ENCODE measurements around the gene SLC44A2.
"Not testable (repeated sequence)": the region's sequence is repeated elsewhere in the genome, so short reads cannot be mapped to it uniquely, and the experiment has no call there.

SLC44A2 gene

DNA sequence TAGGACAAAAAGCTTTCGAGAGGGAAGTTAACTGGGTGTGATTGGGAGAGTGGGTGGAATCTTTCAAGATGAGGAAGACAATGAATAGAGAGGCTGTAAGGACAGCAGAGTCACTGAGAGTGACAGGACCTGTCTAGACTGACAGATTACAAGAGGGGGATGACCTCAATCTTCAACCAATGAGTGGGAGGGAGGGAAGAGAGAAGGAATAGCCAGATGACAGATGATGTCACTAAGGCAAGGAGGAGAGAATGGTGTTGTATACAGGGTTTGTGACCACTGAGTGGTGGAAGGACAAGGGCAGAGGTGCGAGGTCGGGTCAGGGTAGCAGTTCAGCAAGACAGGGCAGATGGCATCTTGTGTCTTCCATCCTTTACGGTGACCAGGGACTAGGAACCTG is 23.0 kb downstream of the SLC44A2 start:
- no peak for DNase-seq (ENCODE audit: low read depth in 1 of 2, low spot score in 1 of 2)

GRCh38 chr19:10651851-10652250 is 26.5 kb downstream of the SLC44A2 start:
- no peak for DNase-seq (ENCODE audit: low read depth in 1 of 2, low spot score in 1 of 2)

GRCh38 chr19:10653482-10653731 is 28.1 kb downstream of the SLC44A2 start:
- DNase-seq (ENCODE audit: low read depth in 1 of 2, low spot score in 1 of 2), result no peak

GRCh38 chr19:10653732-10654609 is 28.6 kb downstream of the SLC44A2 start, which contains the start of gene ILF3:
Gene ILF3 (plus strand): TSS chr19:10654346. CDS start chr19:10670606, 16,260 bp downstream.
- peak; percentile 99 for DNase-seq (ENCODE audit: low read depth in 1 of 2, low spot score in 1 of 2)

- peak in 1 of 2 donors; percentile 51 for DNase-seq (ENCODE audit: low read depth in 1 of 2, low spot score in 1 of 2)
Measured at GRCh38 chr19:10654610-10655456, 29.5 kb downstream of the SLC44A2 start.

DNA sequence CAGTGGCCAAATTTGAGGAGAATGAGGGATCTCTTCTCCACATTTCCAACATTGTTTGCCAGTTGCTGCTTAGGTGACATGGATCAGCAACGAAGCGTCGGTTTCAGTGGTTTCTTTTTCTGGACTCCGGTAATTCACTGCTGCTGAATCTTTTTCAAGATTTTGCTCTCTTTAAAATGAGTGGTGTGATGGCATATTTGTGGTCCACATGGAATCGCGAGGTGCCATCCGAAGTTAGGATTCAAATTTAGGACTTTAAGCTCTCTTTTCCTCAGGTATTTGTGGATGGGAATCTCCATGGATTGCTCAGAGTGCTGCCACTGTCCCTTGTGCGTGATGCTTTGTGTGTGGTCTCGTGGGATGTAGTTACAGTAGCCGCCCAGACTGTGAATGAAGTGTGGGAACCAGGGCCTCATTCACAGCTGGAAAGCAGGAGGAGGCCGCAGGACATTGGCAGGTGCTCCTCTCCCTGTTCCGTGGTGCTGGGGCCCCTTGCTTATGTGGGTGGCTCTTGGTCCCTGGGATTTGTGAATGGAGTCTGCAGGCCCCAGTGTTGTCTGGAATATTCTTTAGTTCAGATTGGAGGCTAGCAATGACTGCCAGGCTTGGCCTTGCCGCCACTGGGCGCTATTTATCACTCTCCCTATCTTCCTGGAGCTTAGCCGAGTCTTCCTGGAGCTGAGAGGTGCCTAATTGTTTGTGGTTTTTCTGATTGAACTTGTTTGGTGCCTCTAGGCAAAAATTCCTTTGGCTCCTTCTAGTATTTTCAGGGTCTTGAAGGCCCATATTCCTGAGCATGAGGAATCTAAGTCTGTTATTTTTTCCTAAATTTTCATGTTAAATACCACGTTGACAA is 30.3 kb downstream of the SLC44A2 start:
- no peak for DNase-seq (ENCODE audit: low read depth in 1 of 2, low spot score in 1 of 2)

DNA sequence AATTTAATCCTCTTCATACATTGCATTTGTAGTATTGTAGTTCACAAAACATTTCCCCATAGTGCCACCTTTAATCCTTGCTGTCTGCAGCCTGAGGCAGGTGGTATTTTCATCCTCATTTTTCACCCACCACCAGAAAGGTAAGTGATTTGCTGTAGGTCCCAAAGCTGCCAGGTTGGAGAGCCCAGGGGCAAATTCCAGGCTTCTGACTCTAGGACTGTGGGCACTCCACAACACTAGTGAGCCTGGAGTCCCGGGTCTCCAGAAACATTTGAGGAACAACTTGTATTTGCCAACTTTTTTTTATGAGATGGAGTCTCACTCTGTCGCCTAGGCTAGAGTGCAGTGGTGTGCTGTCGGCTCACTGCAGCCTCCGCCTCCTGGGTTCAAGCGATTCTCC is 35.0 kb downstream of the SLC44A2 start:
- DNase-seq (ENCODE audit: low read depth in 1 of 2, low spot score in 1 of 2), result no peak

- no peak for DNase-seq (ENCODE audit: low read depth in 1 of 2, low spot score in 1 of 2)
Measured at GRCh38 chr19:10661946-10662345, 36.6 kb downstream of the SLC44A2 start.

DNA sequence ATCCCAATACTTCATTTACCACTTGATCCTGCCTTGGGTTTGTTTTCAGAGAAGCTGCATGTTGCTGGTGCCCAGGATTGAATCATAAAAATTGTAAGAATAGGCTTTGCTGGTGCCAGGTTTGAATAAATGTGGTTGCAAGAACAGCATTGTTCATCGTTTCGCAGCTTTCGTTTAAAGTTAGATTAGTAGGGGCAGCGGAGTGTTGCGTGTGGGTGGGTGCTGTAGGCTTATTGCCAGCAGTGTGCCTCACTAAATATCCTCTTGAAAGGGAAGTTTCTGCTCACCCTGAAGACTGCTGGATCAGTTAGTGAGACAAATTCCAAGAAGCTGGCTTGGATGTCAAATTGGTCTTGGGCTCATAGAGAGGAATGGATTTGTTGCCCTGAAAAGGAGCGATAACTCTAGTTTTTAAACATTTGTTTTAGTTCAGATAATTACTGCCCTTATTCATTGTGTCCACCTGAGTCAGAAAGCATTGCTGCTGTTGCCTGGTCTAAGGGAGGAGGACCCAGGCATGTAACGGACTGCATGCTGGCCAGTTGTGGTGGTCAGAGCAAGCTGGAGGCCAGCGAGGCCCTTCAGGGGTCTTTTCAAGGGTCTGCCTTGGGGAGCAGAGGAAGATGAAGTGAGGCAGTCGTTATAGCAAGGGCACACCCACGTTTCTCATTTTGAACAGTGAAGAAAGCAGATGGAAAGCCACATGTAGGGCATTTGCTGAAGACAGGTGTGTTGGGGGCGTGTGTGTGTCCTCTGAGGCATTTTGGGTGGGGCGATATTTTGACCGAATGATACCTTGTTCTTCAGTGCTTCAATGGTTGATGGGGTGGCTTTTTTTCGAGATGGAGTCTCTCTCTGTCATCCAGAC is 37.3 kb downstream of the SLC44A2 start:
- DNase-seq (ENCODE audit: low read depth in 1 of 2, low spot score in 1 of 2), result no peak

DNA sequence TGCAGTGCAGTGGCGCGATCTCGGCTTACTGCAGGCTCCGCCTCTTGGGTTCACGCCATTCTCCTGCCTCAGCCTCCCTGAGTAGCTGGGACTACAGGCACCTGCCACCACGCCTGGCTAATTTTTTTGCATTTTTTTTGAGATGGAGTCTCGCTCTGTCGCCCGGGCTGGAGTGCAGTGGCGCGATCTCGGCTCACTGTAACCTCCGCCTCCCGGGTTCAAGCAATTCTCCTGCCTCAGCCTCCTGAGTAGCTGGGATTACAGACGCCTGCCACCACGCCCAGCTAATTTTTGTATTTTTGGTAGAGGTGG is 37.9 kb downstream of the SLC44A2 start:
- DNase-seq (ENCODE audit: low read depth in 1 of 2, low spot score in 1 of 2), result not testable (repeated sequence)

- no peak for DNase-seq (ENCODE audit: low read depth in 1 of 2, low spot score in 1 of 2)
Measured at GRCh38 chr19:10667867-10668266, 42.5 kb downstream of the SLC44A2 start.

GRCh38 chr19:10669246-10669645 is 43.9 kb downstream of the SLC44A2 start:
- no peak for DNase-seq (ENCODE audit: low read depth in 1 of 2, low spot score in 1 of 2)

GRCh38 chr19:10670182-10670581 is 44.8 kb downstream of the SLC44A2 start:
- DNase-seq (ENCODE audit: low read depth in 1 of 2, low spot score in 1 of 2), result no peak

DNA sequence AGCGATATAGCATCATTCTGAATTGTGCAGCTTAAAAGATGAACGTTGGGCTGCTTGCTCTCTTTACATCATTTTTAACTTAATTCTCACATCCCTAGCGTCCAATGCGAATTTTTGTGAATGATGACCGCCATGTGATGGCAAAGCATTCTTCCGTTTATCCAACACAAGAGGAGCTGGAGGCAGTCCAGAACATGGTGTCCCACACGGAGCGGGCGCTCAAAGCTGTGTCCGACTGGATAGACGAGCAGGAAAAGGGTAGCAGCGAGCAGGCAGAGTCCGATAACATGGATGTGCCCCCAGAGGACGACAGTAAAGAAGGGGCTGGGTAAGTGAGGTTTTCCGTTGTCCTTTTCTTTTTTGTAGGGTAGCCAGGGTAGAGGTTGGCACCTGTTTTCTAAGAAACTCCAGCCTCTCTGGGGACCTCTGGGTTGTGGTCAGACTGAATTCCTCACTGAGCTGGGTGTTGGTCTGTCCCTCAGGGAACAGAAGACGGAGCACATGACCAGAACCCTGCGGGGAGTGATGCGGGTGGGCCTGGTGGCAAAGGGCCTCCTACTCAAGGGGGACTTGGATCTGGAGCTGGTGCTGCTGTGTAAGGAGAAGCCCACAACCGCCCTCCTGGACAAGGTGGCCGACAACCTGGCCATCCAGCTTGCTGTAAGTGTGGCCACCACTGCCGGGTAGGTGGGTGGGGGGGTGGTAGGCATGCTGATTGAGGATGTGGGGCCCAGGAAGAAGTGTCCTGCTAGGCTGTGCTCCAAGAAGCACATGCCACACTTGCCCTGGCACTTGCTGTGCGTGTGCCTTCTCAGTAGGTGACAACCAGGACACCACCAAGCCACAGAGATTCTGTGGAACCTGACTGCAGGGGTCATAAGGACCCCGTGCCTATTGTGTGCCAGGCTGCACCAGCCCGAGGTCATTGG is 45.8 kb downstream of the SLC44A2 start:
- no peak for DNase-seq (ENCODE audit: low read depth in 1 of 2, low spot score in 1 of 2)

DNA sequence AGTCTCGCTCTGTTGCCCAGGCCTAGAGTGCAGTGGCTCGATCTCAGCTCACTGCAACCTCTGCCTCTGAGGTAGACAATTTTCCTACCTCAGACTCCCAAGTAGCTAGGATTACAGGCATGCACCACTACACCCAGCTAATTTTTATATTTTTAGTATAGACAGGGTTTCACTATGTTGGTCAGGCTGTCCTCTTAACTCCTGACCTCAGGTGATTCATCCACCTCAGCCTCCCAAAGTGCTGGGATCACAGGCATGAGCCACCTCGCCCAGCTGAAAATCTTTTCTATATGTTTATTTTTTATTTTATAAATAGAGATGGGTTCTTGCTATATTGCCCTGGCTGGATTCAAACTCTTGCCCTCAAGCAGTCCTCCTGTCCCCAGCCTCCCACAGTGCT is 46.6 kb downstream of the SLC44A2 start:
- DNase-seq (ENCODE audit: low read depth in 1 of 2, low spot score in 1 of 2), result not testable (repeated sequence)

DNA sequence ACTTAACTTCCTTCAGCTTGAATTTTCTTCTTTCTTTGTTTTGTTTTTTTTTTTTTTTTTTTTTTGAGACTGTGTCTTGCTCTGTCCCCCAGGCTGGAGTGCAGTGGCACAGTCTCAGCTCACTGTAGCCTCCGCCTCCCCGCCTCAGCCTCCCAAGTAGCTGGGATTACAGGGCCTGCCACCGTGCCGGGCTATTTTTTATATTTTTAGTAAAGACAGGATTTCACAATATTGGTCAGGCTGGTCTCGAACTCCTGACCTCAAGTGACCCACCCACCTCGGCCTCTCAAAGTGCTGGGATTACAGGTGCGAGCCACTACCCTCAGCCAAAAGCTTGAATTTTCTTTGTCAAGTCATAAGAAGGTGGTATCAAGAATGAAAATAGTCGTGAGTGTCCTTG is 49.9 kb downstream of the SLC44A2 start:
- DNase-seq (ENCODE audit: low read depth in 1 of 2, low spot score in 1 of 2), result not testable (repeated sequence)

GRCh38 chr19:10677751-10678150 is 52.4 kb downstream of the SLC44A2 start:
- no peak for DNase-seq (ENCODE audit: low read depth in 1 of 2, low spot score in 1 of 2)

DNA sequence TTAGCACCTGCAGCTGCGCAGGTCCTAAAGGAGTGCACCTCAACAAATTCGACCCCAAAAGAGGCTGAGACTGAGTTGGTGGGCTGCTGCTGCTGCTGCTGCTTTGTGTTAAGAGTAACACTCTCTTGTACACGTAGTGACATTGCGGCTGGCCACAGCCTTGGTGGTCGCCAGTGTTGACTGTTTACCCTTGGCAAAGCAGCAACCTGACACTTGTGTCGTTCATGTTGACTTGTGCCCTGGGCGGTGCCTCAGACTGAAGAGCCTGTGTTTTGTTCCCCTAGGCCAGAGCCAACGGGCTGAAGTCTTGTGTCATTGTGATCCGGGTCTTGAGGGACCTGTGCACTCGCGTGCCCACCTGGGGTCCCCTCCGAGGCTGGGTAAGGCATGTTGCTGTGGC is 53.5 kb downstream of the SLC44A2 start:
- DNase-seq (ENCODE audit: low read depth in 1 of 2, low spot score in 1 of 2), result no peak

GRCh38 chr19:10679743-10680142 is 54.4 kb downstream of the SLC44A2 start:
- DNase-seq (ENCODE audit: low read depth in 1 of 2, low spot score in 1 of 2), result no peak
